ENCODE data around the gene IKZF1.
A peak's percentile ranks its signal among the peaks of the same experiment; 100 is the strongest.

Gene IKZF1

GRCh38 chr7:50307368-50308032 lies 3.0 kb downstream of the IKZF1 start:
- FAIRE-seq = no peak
- no peak for DNase-seq (ENCODE audit: insufficient read length, low spot score)

- FAIRE-seq = peak; percentile 95
- DNase-seq (ENCODE audit: insufficient read length, low spot score) = no peak
Observed at GRCh38 chr7:50308203-50308531, 3.7 kb downstream of the IKZF1 start.

- DNase-seq (ENCODE audit: insufficient read length, low spot score) (no peak), FAIRE-seq (no peak)
Observed at GRCh38 chr7:50308532-50309385, 4.2 kb downstream of the IKZF1 start.

GRCh38 chr7:50309721-50310120 lies 5.2 kb downstream of the IKZF1 start:
- DNase-seq (ENCODE audit: insufficient read length, low spot score) = no peak
- no peak for FAIRE-seq

GRCh38 chr7:50310361-50310760 lies 5.8 kb downstream of the IKZF1 start:
- FAIRE-seq = no peak
- DNase-seq (ENCODE audit: insufficient read length, low spot score) = no peak

GRCh38 chr7:50310956-50311355 lies 6.4 kb downstream of the IKZF1 start:
- DNase-seq (ENCODE audit: insufficient read length, low spot score) = no peak

GRCh38 chr7:50312250-50313162 lies 8.0 kb downstream of the IKZF1 start:
- DNase-seq (ENCODE audit: insufficient read length, low spot score) (no peak), FAIRE-seq (peak; percentile 96)

More at GRCh38 chr7:50310956-50311355, 6.4 kb downstream of the IKZF1 start:
- no peak for FAIRE-seq

GRCh38 chr7:50314836-50315592 lies 10.5 kb downstream of the IKZF1 start:
- DNase-seq (ENCODE audit: insufficient read length, low spot score) = no peak
- FAIRE-seq = no peak

GRCh38 chr7:50315739-50316671 lies 11.5 kb downstream of the IKZF1 start:
- no peak for DNase-seq (ENCODE audit: insufficient read length, low spot score)
- peak; percentile 85 for FAIRE-seq

GRCh38 chr7:50317221-50317678 lies 12.7 kb downstream of the IKZF1 start:
- peak; percentile 98 for FAIRE-seq

GRCh38 chr7:50317697-50318669 lies 13.5 kb downstream of the IKZF1 start:
- DNase-seq (ENCODE audit: insufficient read length, low spot score) (no peak), FAIRE-seq (peak; percentile 72)

More at GRCh38 chr7:50317221-50317678, 12.7 kb downstream of the IKZF1 start:
- DNase-seq (ENCODE audit: insufficient read length, low spot score) = no peak

- DNase-seq (ENCODE audit: insufficient read length, low spot score) (no peak), FAIRE-seq (no peak)
Observed at GRCh38 chr7:50321487-50322067, 17.1 kb downstream of the IKZF1 start.

GRCh38 chr7:50324113-50324512 lies 19.6 kb downstream of the IKZF1 start:
- DNase-seq (ENCODE audit: insufficient read length, low spot score) = no peak
- FAIRE-seq = peak; percentile 64

GRCh38 chr7:50327443-50327842 lies 22.9 kb downstream of the IKZF1 start:
- FAIRE-seq = peak; percentile 80

GRCh38 chr7:50329775-50330174 lies 25.3 kb downstream of the IKZF1 start:
- DNase-seq (ENCODE audit: insufficient read length, low spot score) = no peak
- peak; percentile 92 for FAIRE-seq

More at GRCh38 chr7:50327443-50327842, 22.9 kb downstream of the IKZF1 start:
- DNase-seq (ENCODE audit: insufficient read length, low spot score) = no peak

GRCh38 chr7:50330254-50330653 lies 25.7 kb downstream of the IKZF1 start:
- DNase-seq (ENCODE audit: insufficient read length, low spot score) (no peak), FAIRE-seq (peak; percentile 94)

- FAIRE-seq = no peak
- DNase-seq (ENCODE audit: insufficient read length, low spot score) = no peak
Observed at GRCh38 chr7:50330696-50331095, 26.2 kb downstream of the IKZF1 start.

Data from GM19239 (cell line).